Measurements from ENCODE around the gene CELF5.

CELF5 gene

DNA sequence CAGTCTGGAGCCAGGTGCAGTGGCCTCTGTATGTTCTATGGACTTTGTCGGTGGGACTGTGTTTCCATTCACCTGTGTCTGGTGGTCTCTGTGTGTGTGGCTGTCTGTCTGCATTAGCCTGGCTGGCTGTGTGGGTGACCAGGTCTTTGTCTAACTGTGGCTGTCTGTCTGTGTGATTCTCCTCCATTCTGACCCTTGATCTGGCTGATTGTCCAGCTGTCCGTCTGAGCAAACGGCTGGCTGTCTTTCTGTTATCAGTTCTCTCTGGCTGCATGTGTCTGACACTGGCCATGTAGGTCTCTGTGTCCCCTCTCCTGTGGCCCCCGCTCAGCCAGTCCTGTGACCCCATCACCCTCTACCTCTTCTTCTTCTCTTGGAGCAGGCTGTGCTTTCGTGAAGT lies 53.2 kb downstream of the CELF5 start:
- in situ Hi-C loops (cut with HindIII; ENCODE audit: low sequenced_read_pairs), result no loop called here
- DNase-seq (ENCODE audit: low read depth), result no peak
- TF ChIP-seq, protein P1, sequence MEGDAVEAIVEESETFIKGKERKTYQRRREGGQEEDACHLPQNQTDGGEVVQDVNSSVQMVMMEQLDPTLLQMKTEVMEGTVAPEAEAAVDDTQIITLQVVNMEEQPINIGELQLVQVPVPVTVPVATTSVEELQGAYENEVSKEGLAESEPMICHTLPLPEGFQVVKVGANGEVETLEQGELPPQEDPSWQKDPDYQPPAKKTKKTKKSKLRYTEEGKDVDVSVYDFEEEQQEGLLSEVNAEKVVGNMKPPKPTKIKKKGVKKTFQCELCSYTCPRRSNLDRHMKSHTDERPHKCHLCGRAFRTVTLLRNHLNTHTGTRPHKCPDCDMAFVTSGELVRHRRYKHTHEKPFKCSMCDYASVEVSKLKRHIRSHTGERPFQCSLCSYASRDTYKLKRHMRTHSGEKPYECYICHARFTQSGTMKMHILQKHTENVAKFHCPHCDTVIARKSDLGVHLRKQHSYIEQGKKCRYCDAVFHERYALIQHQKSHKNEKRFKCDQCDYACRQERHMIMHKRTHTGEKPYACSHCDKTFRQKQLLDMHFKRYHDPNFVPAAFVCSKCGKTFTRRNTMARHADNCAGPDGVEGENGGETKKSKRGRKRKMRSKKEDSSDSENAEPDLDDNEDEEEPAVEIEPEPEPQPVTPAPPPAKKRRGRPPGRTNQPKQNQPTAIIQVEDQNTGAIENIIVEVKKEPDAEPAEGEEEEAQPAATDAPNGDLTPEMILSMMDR (IDR thresholded peaks at IDR 0.05; ENCODE audit: low read depth, low read length, missing control alignments), result no peak
- H3K4me3 ChIP-seq (ENCODE audit: low read depth, low read length), result no peak overlapping the region

DNA sequence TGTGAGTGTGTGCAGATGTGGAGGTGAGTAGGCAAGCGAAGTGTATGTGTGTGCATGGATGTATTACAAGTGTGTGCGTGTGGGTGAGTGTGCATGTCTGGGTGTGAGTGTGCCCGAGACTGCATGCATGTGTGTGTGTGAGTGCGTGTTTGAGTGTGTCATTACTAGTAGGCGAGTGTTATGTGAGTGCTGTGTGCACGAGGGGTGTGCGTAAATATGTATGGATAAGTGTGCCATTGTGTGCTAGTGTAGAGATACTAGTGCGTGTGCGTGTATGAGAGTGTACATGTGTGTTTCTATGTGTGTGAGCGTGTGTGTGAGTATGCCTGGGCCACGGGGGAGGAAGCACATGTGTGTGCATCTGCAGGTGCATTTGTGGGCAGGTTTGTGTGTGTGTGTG lies 53.8 kb downstream of the CELF5 start:
- no peak overlapping the region for H3K4me3 ChIP-seq (ENCODE audit: low read depth, low read length)
- DNase-seq (ENCODE audit: low read depth), result no peak
- in situ Hi-C loops (cut with HindIII; ENCODE audit: low sequenced_read_pairs), result no loop called here
- TF ChIP-seq, protein P1 (IDR thresholded peaks at IDR 0.05; ENCODE audit: low read depth, low read length, missing control alignments), result no peak

DNA sequence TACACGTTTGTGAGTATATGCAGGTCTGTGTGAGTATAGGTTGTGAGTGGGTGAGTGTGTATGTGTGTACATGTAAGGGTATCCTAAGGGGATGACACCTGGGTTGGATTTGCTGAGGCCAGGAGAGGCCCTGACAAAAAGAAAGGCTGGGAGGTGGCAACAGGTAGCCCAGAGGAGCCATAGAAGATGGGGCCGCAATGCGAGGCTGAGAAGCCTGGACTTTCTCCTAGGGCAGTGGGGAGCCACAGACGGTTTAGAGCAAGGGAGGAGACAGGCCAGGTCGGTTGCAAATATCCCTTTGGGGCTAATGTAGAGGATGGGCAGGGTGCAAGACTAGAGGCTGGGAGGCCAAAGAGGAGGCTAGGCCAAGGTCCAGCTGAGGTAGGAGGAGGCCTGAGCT lies 54.3 kb downstream of the CELF5 start:
- H3K4me3 ChIP-seq (ENCODE audit: low read depth, low read length), result no peak overlapping the region
- in situ Hi-C loops (cut with HindIII; ENCODE audit: low sequenced_read_pairs), result no loop called here
- DNase-seq (ENCODE audit: low read depth), result no peak
- TF ChIP-seq, protein P1 (IDR thresholded peaks at IDR 0.05; ENCODE audit: low read depth, low read length, missing control alignments), result no peak

DNA sequence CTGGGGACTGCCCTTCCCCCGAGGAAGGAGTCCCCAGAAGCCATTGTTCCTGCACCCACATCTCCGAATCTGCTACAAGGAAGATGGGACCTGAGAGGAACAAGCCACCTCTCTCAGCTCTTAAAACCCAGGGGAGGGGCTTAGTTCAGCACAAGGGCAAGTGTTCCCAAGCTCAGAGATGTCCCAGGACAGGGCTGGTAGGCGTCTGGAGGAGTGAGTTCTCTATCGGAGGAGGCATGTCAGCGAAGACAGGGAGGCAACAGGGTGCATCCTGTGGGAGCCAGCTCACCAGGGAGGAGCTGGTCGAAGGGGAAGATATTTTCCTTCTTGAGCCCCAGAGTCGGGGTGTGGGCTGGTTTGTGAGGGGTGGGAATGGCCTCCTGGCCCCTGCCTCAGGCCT lies 54.8 kb downstream of the CELF5 start:
- in situ Hi-C loops (cut with HindIII; ENCODE audit: low sequenced_read_pairs), result no loop called here
- DNase-seq (ENCODE audit: low read depth), result no peak
- TF ChIP-seq, protein P1 (IDR thresholded peaks at IDR 0.05; ENCODE audit: low read depth, low read length, missing control alignments), result no peak
- no peak overlapping the region for H3K4me3 ChIP-seq (ENCODE audit: low read depth, low read length)

DNA sequence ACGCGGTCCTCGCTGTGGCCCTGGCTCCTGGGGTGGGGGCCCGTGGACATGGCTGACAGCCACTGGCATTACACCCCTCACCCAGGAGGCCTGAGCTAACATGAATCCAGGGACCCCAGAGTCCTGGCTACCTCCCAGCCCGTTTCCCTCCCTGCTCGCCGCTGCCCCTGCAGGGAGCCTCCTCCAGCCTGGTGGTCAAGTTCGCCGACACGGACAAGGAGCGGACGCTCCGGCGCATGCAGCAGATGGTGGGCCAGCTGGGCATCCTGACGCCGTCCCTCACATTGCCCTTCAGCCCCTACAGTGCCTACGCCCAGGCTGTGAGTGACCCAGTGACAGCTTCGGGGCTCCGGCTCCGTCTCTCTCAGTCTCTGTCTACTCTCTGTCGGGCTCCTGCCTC lies 56.6 kb downstream of the CELF5 start:
- H3K4me3 ChIP-seq (ENCODE audit: low read depth, low read length), result no peak overlapping the region
- in situ Hi-C loops (cut with HindIII; ENCODE audit: low sequenced_read_pairs), result no loop called here

DNA sequence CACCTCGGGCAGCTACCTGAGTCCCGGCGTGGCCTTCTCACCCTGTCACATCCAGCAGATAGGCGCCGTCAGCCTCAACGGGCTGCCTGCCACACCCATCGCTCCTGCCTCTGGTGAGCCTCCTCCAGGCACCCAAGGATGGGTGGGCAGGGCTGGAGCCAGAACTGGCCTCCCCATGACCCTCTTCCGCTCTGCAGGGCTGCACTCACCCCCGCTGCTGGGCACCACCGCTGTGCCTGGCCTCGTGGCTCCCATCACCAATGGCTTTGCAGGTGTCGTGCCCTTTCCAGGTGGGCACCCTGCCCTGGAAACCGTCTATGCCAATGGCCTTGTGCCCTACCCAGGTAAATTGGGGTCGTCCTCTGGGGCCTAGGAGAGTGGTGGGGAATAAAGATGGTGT lies 57.7 kb downstream of the CELF5 start:
- no peak overlapping the region for H3K4me3 ChIP-seq (ENCODE audit: low read depth, low read length)
- TF ChIP-seq, protein P1 (IDR thresholded peaks at IDR 0.05; ENCODE audit: low read depth, low read length, missing control alignments), result no peak
- no peak for DNase-seq (ENCODE audit: low read depth)
- in situ Hi-C loops (cut with HindIII; ENCODE audit: low sequenced_read_pairs), result no loop called here

More for the DNA sequence above, 56.6 kb downstream of the CELF5 start:
- no peak for DNase-seq (ENCODE audit: low read depth)
- TF ChIP-seq, protein P1 (IDR thresholded peaks at IDR 0.05; ENCODE audit: low read depth, low read length, missing control alignments), result no peak

DNA sequence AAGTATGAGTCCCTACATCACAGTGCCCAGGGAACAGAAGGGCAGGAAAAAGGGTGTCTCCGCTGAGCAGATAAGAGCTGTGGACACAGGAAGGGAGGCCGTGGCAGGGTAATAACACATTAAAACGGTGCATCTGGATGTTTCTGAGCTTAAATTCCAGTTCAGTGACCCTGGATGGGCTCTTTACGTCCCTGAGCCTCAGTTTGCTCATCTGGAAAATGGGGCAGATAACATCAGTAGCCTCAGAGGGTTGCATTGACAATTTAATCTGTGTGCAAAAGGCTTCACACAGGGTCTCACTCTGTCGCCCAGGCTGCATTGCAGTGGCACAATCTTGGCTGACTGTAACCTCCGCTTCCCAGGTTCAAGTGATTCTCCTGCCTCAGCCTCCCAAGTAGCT lies 58.1 kb downstream of the CELF5 start:
- DNase-seq (ENCODE audit: low read depth), result no peak
- H3K4me3 ChIP-seq (ENCODE audit: low read depth, low read length), result no peak overlapping the region
- in situ Hi-C loops (cut with HindIII; ENCODE audit: low sequenced_read_pairs), result no loop called here
- TF ChIP-seq, protein P1 (IDR thresholded peaks at IDR 0.05; ENCODE audit: low read depth, low read length, missing control alignments), result no peak

Measured in astrocyte of the cerebellum (primary cell).